ENCODE data around the gene AGR2.

DNA sequence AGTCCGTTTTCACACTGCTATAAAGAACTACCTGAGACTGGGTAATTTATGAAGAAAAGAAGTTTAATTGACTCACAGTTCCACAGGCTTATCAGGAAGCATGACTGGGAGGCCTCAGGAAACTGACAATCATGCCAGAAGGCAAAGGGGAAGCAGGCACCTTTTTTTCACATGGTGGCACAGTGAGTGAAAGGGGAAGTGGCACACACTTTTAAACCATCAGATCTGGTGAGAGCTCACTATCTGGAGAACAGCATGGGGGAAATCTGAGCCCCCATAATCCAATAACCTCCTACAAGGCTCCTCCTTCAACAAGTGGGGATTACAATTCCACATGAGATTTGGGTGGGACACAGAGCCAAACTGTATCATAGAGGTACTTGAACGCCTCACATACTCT, 47.0 kb upstream of the AGR2 start:
- TF ChIP-seq, protein P1, sequence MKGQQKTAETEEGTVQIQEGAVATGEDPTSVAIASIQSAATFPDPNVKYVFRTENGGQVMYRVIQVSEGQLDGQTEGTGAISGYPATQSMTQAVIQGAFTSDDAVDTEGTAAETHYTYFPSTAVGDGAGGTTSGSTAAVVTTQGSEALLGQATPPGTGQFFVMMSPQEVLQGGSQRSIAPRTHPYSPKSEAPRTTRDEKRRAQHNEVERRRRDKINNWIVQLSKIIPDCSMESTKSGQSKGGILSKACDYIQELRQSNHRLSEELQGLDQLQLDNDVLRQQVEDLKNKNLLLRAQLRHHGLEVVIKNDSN (IDR thresholded peaks at IDR 0.05) = no peak
- TF ChIP-seq TCF12 (IDR thresholded peaks at IDR 0.05; ENCODE audit: low read depth) (no peak), EP300 (IDR thresholded peaks at IDR 0.05; ENCODE audit: borderline replicate concordance) (no peak), TEAD4 (IDR thresholded peaks at IDR 0.05) (no peak), CREB1 (IDR thresholded peaks at IDR 0.05; ENCODE audit: low read depth) (no peak)
- TF ChIP-seq, protein P2, sequence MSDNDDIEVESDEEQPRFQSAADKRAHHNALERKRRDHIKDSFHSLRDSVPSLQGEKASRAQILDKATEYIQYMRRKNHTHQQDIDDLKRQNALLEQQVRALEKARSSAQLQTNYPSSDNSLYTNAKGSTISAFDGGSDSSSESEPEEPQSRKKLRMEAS (IDR thresholded peaks at IDR 0.05) = no peak
- TF ChIP-seq, protein P3, sequence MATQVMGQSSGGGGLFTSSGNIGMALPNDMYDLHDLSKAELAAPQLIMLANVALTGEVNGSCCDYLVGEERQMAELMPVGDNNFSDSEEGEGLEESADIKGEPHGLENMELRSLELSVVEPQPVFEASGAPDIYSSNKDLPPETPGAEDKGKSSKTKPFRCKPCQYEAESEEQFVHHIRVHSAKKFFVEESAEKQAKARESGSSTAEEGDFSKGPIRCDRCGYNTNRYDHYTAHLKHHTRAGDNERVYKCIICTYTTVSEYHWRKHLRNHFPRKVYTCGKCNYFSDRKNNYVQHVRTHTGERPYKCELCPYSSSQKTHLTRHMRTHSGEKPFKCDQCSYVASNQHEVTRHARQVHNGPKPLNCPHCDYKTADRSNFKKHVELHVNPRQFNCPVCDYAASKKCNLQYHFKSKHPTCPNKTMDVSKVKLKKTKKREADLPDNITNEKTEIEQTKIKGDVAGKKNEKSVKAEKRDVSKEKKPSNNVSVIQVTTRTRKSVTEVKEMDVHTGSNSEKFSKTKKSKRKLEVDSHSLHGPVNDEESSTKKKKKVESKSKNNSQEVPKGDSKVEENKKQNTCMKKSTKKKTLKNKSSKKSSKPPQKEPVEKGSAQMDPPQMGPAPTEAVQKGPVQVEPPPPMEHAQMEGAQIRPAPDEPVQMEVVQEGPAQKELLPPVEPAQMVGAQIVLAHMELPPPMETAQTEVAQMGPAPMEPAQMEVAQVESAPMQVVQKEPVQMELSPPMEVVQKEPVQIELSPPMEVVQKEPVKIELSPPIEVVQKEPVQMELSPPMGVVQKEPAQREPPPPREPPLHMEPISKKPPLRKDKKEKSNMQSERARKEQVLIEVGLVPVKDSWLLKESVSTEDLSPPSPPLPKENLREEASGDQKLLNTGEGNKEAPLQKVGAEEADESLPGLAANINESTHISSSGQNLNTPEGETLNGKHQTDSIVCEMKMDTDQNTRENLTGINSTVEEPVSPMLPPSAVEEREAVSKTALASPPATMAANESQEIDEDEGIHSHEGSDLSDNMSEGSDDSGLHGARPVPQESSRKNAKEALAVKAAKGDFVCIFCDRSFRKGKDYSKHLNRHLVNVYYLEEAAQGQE (IDR thresholded peaks at IDR 0.05; ENCODE audit: low read depth) = no peak

Measured in Ishikawa (cell line).